ENCODE data around the gene SCAMP4.

DNA sequence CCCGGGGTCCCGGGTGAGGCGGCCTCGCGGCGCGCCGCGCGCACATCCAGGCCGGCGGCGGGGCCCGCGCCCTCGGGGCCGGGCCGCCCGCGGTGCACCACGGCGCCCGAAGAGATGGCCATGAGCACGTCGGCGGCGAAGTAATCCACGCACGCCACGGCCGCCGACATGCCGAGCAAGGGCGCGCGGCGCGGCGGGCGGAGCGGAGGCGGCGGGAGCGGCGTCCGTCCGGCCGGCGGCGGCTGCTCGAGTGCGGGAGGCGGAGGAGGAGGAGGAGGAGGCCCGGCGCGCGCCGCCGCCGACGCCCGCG lies 41.9 kb upstream of the SCAMP4 start, which contains the start of gene KLF16:
- TF ChIP-seq USF2 (CRISPR knock-in tag; IDR thresholded peaks at IDR 0.05) (no peak), ZNF232 (CRISPR knock-in tag; IDR thresholded peaks at IDR 0.05) (no peak), ZSCAN18 (CRISPR knock-in tag; IDR thresholded peaks at IDR 0.05) (no peak), ZNF423 (CRISPR knock-in tag; IDR thresholded peaks at IDR 0.05) (no peak), NFYB (CRISPR knock-in tag; conservative IDR thresholded peaks at IDR 0.05; ENCODE audit: low read depth) (no peak)
- TF ChIP-seq, protein P1, sequence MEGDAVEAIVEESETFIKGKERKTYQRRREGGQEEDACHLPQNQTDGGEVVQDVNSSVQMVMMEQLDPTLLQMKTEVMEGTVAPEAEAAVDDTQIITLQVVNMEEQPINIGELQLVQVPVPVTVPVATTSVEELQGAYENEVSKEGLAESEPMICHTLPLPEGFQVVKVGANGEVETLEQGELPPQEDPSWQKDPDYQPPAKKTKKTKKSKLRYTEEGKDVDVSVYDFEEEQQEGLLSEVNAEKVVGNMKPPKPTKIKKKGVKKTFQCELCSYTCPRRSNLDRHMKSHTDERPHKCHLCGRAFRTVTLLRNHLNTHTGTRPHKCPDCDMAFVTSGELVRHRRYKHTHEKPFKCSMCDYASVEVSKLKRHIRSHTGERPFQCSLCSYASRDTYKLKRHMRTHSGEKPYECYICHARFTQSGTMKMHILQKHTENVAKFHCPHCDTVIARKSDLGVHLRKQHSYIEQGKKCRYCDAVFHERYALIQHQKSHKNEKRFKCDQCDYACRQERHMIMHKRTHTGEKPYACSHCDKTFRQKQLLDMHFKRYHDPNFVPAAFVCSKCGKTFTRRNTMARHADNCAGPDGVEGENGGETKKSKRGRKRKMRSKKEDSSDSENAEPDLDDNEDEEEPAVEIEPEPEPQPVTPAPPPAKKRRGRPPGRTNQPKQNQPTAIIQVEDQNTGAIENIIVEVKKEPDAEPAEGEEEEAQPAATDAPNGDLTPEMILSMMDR (IDR thresholded peaks at IDR 0.05): no peak
- TF ChIP-seq, protein P2, sequence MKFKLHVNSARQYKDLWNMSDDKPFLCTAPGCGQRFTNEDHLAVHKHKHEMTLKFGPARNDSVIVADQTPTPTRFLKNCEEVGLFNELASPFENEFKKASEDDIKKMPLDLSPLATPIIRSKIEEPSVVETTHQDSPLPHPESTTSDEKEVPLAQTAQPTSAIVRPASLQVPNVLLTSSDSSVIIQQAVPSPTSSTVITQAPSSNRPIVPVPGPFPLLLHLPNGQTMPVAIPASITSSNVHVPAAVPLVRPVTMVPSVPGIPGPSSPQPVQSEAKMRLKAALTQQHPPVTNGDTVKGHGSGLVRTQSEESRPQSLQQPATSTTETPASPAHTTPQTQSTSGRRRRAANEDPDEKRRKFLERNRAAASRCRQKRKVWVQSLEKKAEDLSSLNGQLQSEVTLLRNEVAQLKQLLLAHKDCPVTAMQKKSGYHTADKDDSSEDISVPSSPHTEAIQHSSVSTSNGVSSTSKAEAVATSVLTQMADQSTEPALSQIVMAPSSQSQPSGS (CRISPR knock-in tag; IDR thresholded peaks at IDR 0.05; ENCODE audit: borderline replicate concordance, low read depth): no peak
